GM12878 (cell line): ENCODE measurements around the gene FAM20B. TPM values are rescaled to one million over a fixed set of nuclear protein-coding genes. Genes with fewer than 3 reads are reported as not detected.

Experiments
- ATAC-seq: fragments of 200-7000 bp; cut with Tn5 transposase; 3 replicates; pipeline ENCODE4 v1.9.1; 2020; ENCODE audit warnings: mild to moderate bottlenecking, moderate library complexity
- BruUV-seq: library from RNA; stranded (reverse); fragments of 400-500 nt; replicated peaks from 2 replicates; lab custom pipeline; 2021; lab: Mats Ljungman, UMichigan
- CTCF ChIA-PET: fragments of 300-600 bp; sonication (Branson Sonifier 250); formaldehyde crosslinking; extraction: SDS; loops from one replicate; lab custom pipeline; 2021; ENCODE audit warnings: inconsistent platforms; lab: Yijun Ruan, JAX
- POLR2A ChIA-PET: fragments of 350-600 bp; formaldehyde crosslinking; extraction: SDS; loops from one replicate; lab custom pipeline; 2021; ENCODE audit warnings: inconsistent platforms; lab: Charles Lee
- RAD21 ChIA-PET: fragments of 300-600 bp; sonication (Branson Sonifier 250); formaldehyde crosslinking; loops from one replicate; lab custom pipeline; 2023; ENCODE audit warnings: antibody characterized with exemption; ENCODE audit not compliant: unreplicated experiment; lab: Charles Lee
- SMC1A ChIA-PET: fragments of 300-600 bp; sonication (Branson Sonifier 250); formaldehyde crosslinking; loops from one replicate; lab custom pipeline; 2023; ENCODE audit not compliant: unreplicated experiment, uncharacterized antibody; lab: Charles Lee
- DNase-seq: peaks from one replicate; pipeline ENCODE4 v3.0.0-alpha.2; 2011; ENCODE audit warnings: low read depth, low spot score
- FAIRE-seq: peaks from 3 replicates; lab custom pipeline; 2011; peaks lifted over from hg19 to GRCh38; lab: Jason Lieb, UNC
- H2AFZ ChIP-seq: 2 replicates; pipeline ENCODE4 v1.6.0; 2011; ENCODE audit warnings: low read depth, low read length, control low read depth; ENCODE audit not compliant: control insufficient read depth
- H3K27ac ChIP-seq: 2 replicates; pipeline ENCODE4 v1.5.1; 2011; ENCODE audit warnings: control low read depth; ENCODE audit not compliant: control insufficient read depth, insufficient read depth
- H3K27me3 ChIP-seq, 2 experiments: replicated peaks in 1 of 2; 2 replicates each; pipeline versions ENCODE4 v1.6.0 to v1.6.1; 2011; ENCODE audit warnings: low read length in 1 of 2; ENCODE audit not compliant: control insufficient read depth in 2 of 2, insufficient read depth in 2 of 2
- H3K36me3 ChIP-seq, 2 experiments: 2 replicates each; pipeline ENCODE4 v1.5.1; 2011; ENCODE audit warnings: low read length in 1 of 2; ENCODE audit not compliant: control insufficient read depth in 2 of 2, insufficient read depth in 2 of 2
- H3K4me1 ChIP-seq: 2 replicates; pipeline ENCODE4 v1.6.1; 2011; ENCODE audit warnings: mild to moderate bottlenecking, low read length, moderate library complexity, mixed read lengths; ENCODE audit not compliant: control insufficient read depth, insufficient read depth
- H3K4me2 ChIP-seq: 2 replicates; pipeline ENCODE4 v1.6.0; 2011; ENCODE audit warnings: control low read depth; ENCODE audit not compliant: control insufficient read depth, insufficient read depth
- H3K4me3 ChIP-seq: fragments of 200-600 bp; sonication (generic); 2 replicates; pipeline ENCODE4 v1.5.1; 2016
- H3K79me2 ChIP-seq: 2 replicates; pipeline ENCODE4 v1.6.0; 2011; ENCODE audit warnings: low read length; ENCODE audit not compliant: control insufficient read depth, insufficient read depth
- H3K9ac ChIP-seq: 2 replicates; pipeline ENCODE4 v1.8.0; 2011; ENCODE audit warnings: low read length, control low read depth, mixed read lengths; ENCODE audit not compliant: control insufficient read depth, insufficient read depth
- H3K9me3 ChIP-seq: replicated peaks from 3 replicates; pipeline ENCODE4 v1.5.1; 2011; ENCODE audit warnings: mild to moderate bottlenecking, low read length; ENCODE audit not compliant: control insufficient read depth, insufficient read depth
- H4K20me1 ChIP-seq: 2 replicates; pipeline ENCODE4 v1.6.0; 2011; ENCODE audit not compliant: control insufficient read depth, insufficient read depth
- CBX3 ChIP-seq: fragments of 200-600 bp; sonication (generic); IDR thresholded peaks from 2 replicates; pipeline ENCODE4 v1.6.1; 2016; ENCODE audit warnings: low read depth, borderline replicate concordance
- EGR1 ChIP-seq, 2 experiments: IDR thresholded peaks; 1 replicate in 1 of 2; 2 replicates in 1 of 2; pipeline ENCODE4 v1.6.1; 2011 to 2012; ENCODE audit warnings: low read depth in 2 of 2, low read length in 2 of 2, borderline replicate concordance in 1 of 2, mild to moderate bottlenecking in 1 of 2, moderate library complexity in 1 of 2
- PAX5 ChIP-seq: IDR thresholded peaks from 2 replicates; pipeline ENCODE4 v1.6.1; 2011; ENCODE audit warnings: low read depth, low read length, borderline replicate concordance
- SIN3A ChIP-seq: IDR thresholded peaks from 2 replicates; pipeline ENCODE4 v1.6.1; 2012; ENCODE audit warnings: low read depth, low read length, improper control_type of control experiment
- ZNF687 ChIP-seq: fragments of 450-650 bp; IDR thresholded peaks from 2 replicates; pipeline ENCODE4 v1.6.1; 2017; ENCODE audit warnings: mild to moderate bottlenecking, moderate library complexity
- WGBS: methylation state at CpG from one replicate; pipeline ENCODE4 v1.1.6; 2016; ENCODE audit warnings: low lambda C conversion rate; ENCODE audit not compliant: insufficient replicate concordance, insufficient coverage; ENCODE audit errors: missing lambda C conversion rate; 5-methylcytosine and 5-hydroxymethylcytosine counted together
- in situ Hi-C: fragments of 300-500 bp; cut with MboI; formaldehyde crosslinking; loops from 9 replicates; pipeline ENCODE4 v1.14.3; 2018; ENCODE audit warnings: mixed read lengths
- intact Hi-C: fragments of 100-400 bp; cut with micrococcal nuclease; formaldehyde crosslinking; loops from one replicate; pipeline ENCODE4 v1.14.2; 2022; ENCODE audit not compliant: unreplicated experiment
- polyA plus RNA-seq, 11 experiments: library from polyadenylated mRNA; depleted of rRNA in 4 of 11; unstranded in 6 of 11; stranded (reverse) in 5 of 11; fragments of >200 nt; fragmentation: Nextera tagmentation in 4 of 11; fragmentation: Illumina TruSeq in 1 of 11; extraction: Ambion mirVana in 4 of 11; extraction: Trizol in 1 of 11; gene quantifications; 1 replicate in 1 of 11; 2 replicates in 10 of 11; pipeline versions ENCODE4 v1.2.1 to v1.2.3, GENCODE V29; 2011 to 2016; ENCODE audit warnings: inconsistent platforms in 2 of 11, missing spikeins in 2 of 11, low read depth in 1 of 11
- total RNA-seq, 4 experiments: library from RNA; depleted of rRNA in 3 of 4; stranded (reverse); fragments of >200 nt in 3 of 4; fragmentation: Illumina TruSeq in 1 of 4; extraction: Trizol in 1 of 4; gene quantifications; 2 replicates each; pipeline versions ENCODE4 v1.2.1 to v1.2.3, GENCODE V29; 2013 to 2021

Gene FAM20B
- total and polyA plus RNA-seq, 10 of the 15 experiments (the other 5 are each of a cell fraction or from before 2014, with no cell fraction given) = 2.4 to 25.6 (median 12.8) TPM

DNA sequence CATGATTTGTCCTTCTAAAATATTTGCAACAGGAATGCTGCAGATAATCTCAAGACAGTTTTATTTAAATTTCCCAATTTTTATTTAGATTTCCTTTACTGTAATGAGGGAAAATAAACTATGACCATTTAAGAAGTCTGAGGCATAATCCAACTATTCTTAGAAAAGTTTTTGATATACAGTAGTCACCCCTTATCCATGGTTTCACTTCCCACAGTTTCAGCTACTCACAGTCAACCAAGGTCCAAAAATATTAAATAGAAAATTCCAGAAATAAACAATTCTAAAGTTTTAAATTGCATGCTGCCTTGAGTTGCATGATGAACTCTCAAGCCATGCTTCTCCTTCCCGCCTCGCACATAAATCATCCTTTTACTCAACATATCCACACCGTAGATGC is 89.5 kb downstream of the FAM20B start:
- Histone ChIP-seq H3K9ac (no peak overlapping the region), H3K79me2 (no peaks in the 10 kb centered on the region), H3K27ac (no peak overlapping the region), H4K20me1 (no peaks in the 10 kb centered on the region), H3K4me2 (no peak overlapping the region), H3K4me3 (no peak overlapping the region), H3K27me3 (no peaks in the 10 kb centered on the region), H3K36me3 (peaks cover 0 to 8% of the 10 kb centered on the region in 2 experiments; a peak in 3 of 4 replicates), H3K4me1 (no peaks in the 10 kb centered on the region), H3K9me3 (no peaks in the 10 kb centered on the region), H2AFZ (no peak overlapping the region)
- 97% methylated on average over 3 of the region's 3 CpGs for WGBS
- intact Hi-C loops (no loop called here), in situ Hi-C loops (no loop called here)
- no peak for FAIRE-seq
- ChIA-PET SMC1A (interaction anchor here (1.2 to 1.7 kb wide), 3 partner anchors 10 to 253 kb away, joined by 3 to 4 read pairs (median 3); no protein-coding TSS in a partner anchor), CTCF (interaction anchor here (0.6 to 2.2 kb wide), 3 partner anchors 10 to 29 kb away, joined by 3 to 7 read pairs (median 6); no protein-coding TSS in a partner anchor), RAD21 (interaction anchor here (1.0 kb wide), 1 partner anchor 34 kb away, joined by 3 read pairs; no protein-coding TSS in a partner anchor), POLR2A (no interaction called here)
- no TSS peak for BruUV-seq
- ATAC-seq = no peak
- no peak for DNase-seq
- no peak for TF ChIP-seq PAX5
- no peak for TF ChIP-seq ZNF687
- no peak for TF ChIP-seq CBX3
- no peak for TF ChIP-seq SIN3A
- no peak for TF ChIP-seq EGR1 (IDR thresholded peaks at IDR 0.05; ENCODE audit: borderline replicate concordance in 1 of 2, low read depth in 2 of 2, low read length in 2 of 2)
